HG03575 (cell line): ENCODE measurements around the gene FOXC1.

Source experiments
- ATAC-seq: cut with Tn5 transposase; IDR thresholded peaks from one replicate; pipeline ENCODE4 v1.9.1; 2021; ENCODE audit not compliant: unreplicated experiment, insufficient number of reproducible peaks, low FRiP score; ENCODE audit errors: extremely low read depth

Gene FOXC1

DNA sequence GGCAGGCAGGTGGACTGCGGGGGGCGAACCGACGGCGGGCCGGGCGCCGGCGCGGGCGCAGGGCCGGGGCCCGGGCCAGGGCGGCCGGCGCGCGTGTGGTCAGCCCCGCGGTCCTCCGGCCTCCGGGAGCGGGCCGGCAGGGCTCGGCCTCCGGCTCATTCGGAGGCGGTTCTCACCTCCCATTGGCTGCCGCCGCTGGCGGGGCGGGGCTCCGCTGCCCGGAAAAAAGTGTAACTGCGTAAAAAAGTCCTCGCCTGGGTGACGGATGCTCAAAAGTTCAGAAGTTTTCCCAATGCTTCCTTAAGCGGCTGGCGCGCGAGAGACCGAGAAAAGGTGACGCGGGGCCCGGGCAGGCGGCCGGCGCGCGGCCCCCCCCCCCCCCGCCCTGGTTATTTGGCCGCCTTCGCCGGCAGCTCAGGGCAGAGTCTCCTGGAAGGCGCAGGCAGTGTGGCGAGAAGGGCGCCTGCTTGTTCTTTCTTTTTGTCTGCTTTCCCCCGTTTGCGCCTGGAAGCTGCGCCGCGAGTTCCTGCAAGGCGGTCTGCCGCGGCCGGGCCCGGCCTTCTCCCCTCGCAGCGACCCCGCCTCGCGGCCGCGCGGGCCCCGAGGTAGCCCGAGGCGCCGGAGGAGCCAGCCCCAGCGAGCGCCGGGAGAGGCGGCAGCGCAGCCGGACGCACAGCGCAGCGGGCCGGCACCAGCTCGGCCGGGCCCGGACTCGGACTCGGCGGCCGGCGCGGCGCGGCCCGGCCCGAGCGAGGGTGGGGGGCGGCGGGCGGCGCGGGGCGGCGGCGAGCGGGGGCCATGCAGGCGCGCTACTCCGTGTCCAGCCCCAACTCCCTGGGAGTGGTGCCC is at the start of gene FOXC1:
FOXC1 (plus strand) TSS at position 268 of the 849 bp plus-strand sequence; CDS start at position 799, 531 bp downstream.
- no peak for ATAC-seq

DNA sequence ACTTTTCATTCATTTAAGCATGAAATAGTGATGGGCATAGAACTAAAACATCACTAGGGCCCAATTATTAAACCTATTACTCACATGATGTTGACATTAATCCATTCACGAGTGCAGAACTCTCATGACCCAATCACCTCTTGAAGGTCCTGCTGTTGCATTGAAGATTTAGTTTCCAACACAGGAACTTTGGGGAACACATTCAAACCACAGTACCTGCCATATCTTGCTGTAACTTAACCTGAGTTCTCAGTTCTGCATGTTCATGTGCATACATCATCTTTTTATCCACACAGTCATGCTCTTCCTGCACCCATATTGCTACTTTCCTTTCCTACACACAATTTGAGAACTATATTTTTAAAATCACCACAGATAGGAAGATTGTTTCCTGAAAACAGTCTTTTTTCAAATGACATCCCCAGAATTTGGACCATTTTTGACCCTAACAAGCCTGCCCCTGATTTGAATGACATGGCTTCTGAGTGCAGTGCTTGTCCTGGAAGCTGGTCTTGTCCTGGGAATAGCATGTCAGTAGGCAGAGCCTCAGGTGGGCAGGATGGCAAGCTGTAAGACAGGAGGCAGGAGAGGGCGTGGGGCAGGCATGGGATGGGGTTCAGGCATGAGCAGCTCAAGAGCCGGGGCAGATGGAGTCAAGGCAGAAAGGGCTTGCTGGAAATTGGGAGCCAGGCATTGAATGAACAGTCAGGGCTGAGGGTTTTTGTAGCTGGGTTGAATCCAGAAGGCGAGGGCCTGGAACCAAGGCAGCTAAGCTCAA is 49.2 kb upstream of the FOXC1 start:
- ATAC-seq, result no peak

DNA sequence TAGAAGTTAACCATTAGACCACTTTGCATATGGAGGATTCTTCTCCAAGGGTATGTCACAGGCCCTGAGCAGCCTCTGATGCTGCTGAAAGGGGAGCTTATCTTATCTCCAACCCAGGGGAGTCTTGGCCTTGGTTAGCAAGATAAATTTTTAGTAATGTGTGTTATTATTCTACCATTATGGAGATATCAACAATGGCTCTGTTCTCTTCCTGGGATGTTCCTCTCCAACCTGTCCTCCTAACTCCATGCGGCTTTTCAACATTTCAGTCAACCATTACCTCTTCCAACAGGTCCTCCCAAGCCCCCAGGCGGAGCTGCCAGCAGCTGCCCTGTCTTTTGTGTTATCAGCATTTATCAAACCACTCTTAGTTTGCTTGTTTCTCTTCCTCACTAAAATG is 48.4 kb upstream of the FOXC1 start:
- ATAC-seq, result no peak

DNA sequence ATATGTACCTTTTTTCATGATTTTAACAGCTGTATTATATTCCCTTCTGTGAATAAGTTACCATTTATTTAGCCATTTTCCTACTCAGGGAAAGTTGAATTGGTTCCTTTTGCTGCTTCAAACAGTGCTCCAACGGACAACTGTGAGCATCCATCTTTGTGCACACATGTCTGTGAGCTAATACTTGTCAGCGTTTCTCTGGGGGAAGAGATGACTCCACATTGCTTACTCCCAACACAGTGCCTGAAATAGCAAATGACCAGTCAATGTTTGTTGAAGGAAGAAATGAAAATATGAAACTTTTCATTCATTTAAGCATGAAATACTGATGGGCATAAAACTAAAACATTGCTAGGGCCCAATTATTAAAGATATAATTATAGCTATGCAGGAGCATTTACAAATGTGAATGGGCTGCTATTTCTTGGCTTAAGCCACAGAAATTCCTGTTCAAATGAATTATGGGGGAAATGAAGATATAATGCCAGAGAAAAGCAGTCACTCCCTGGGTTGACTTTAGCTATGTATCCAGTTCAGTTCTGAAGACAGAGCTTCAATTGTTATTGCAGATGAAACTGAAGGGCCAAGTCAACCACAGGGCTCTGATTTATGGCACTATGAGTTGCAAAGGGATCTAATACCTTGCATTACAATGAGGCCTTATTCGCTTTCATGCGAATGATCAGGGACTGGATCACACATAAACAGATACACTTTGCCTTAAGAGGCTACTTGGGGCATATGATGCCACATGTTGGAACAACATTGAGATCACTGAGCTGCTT is 47.4 kb upstream of the FOXC1 start:
- ATAC-seq, result no peak

DNA sequence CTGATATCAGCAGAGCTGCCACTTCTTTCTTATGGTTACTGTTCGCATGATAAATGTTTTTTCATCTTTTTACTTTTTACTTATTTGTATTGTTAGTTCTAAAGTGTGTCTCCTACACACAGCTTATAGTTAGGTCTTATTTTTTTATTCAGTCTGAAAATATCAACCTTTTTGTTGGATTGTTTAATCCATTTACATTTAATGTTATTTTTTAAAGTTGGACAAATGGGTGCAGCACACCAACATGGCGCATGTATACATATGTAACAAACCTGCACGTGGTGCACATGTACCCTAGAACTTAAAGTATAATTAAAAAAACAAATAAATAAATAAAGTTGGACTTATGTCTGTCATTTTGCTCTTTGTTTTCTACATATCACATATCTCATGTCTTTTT is 40.3 kb upstream of the FOXC1 start:
- no peak for ATAC-seq

DNA sequence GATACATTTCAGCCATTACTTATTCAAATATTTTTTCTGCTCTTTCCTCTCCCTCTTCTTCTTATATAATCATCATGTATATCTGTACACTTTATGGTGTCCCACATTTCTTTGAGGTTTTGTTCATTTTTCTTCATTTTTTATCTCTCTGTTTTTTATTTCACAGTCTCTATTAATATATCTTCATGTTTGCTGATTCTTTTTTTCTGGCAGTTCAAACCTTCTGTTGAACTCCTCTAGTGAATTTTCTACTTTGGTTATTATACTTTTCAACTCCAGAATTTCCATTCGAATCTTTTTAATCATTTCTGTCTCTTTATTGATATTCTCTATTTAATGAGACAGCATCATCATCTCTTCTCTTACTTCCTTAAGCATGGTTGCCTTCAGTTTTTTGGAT is 38.9 kb upstream of the FOXC1 start:
- no peak for ATAC-seq

DNA sequence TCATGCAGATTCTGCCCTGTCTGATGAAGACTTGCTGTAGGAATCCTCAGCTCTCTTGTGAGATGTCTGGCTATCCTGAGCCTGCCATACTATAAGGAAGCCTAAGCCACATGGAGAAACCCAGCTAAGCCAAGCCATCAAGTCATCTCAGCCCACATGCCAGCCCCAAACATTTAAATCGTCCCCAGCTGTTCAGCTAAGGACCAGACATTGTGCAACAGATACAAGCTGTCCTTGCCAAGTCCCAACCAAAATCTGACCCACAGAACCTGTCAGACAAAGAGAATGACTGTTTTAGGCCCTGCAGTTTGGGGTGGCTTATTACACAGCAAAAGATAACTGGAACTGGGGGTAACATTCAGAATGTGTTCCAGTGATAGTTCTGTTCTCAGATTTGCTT is 36.8 kb upstream of the FOXC1 start:
- ATAC-seq, result no peak

DNA sequence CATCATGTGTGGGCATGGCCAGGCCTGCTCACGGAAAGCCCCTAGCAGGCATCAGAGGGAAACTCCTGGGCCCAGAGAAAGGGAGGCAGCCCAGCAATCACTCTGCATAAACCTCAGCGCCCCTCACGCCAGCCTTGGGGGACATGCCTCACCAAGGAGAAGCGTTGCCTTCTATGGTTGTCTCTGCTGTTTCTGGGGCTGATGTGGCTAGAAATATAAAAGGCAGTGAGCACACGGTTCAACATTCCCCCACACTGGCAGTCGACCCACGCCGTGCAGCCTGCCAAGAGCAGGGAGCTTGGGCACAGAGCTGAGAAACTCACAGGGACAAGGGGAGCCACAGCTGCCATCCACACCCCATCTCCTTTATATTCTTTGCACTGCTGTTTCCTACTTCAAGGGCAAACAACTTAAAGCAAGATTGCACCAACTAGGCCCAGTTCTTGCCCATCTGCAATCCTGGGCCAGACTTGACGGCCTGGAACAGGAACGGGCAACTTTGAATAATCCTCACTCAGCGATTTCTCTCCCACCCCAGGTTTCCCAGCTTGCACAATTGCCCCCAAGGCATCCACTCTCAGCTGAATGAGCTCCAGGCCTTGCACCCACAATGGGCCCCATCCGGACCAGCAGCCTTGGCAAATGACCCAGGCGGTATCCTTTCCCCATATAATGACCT is 35.5 kb upstream of the FOXC1 start:
- no peak for ATAC-seq

DNA sequence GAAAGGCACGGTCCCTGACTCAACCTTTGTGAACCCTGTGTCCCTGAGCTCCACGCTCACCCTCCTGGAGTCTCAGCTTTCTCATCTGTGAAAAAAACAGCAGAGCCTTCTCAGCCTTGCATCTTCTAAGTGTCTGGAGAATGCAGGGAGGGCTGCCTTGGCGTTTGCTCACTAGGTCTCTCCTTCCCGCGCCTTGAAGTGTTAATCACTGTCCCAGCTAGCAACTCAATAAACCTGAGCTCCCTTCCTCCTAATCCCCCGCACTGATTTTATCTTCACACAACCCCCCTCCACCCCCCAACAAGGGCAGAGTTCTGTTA is 34.9 kb upstream of the FOXC1 start:
- no peak for ATAC-seq

DNA sequence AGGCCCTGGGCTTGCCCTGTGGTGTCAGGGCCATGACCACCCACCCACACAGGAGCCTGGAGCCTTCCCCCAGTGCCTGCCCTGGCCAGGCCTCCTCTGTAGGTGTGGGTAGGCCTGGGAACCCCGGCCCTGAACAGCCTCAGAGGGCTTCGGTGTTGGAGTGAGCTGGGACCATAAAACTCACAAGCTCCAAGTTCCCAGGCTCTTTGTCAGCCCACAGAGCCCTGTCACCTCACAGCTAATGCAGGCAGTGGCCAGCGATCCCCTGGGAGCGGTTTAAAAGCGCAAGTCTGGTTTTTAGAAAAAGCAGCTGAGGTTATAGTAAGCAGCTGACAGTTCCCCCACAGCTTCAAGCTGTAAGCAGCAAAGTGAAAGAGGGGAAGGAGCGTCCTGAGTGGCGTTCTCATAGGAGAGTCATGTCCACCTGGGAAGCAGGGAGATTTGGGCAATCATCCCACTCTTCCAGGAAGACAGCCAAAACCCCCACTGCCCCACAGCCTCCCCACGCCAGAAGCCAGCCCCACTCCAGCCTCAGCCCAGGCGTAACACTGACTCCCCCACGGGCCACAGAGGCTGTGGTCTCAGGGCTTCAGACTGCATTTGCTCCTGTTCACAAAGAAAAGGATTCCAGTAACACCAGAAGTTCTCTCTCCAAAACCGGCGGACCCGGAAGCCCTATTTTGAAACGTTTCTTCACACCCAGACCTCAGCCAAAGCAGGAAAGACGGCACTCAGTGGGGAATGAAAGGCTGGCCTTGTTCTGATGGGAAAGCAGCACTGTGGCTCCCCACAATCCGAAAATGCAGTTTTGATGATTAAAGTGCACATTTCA is 34.3 kb upstream of the FOXC1 start:
- no peak for ATAC-seq

DNA sequence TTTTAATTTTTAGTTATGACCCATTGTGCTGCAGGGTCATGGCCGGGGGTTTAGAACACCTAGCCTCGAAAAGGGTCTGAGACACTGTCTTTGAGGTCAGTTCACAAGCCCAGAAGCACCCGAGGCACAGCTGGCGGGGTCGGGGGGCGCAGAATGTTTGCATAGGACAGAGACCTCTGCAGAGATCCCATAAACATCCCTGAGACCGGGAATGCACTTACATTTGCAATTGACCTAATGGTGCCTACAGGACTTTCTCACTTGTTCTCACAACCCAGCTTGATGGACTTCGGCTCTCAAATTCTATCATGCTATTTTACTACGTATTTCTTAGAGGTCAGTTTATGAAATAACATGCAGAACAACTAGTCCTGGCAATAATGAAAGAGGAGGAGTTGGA is 33.5 kb upstream of the FOXC1 start:
- ATAC-seq, result no peak

DNA sequence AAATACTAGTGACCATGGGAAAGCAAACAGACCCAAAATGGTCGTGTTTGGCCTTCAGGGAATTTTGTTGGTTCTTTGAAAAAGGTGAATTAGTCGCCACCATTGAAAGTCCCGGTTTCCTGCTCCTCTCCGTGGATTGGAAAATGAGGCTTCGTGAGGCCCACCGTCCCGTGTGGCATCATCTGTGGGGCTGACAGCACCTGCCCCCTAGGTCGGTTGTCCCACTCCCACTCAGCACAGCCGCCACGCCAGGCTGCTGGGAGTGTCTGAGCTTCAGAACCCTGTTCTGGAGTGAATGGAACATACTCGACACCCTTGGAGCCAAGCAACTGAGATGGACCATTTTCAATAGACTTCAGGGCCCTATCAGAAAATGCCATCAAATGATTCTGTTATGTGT is 33.0 kb upstream of the FOXC1 start:
- ATAC-seq, result no peak

DNA sequence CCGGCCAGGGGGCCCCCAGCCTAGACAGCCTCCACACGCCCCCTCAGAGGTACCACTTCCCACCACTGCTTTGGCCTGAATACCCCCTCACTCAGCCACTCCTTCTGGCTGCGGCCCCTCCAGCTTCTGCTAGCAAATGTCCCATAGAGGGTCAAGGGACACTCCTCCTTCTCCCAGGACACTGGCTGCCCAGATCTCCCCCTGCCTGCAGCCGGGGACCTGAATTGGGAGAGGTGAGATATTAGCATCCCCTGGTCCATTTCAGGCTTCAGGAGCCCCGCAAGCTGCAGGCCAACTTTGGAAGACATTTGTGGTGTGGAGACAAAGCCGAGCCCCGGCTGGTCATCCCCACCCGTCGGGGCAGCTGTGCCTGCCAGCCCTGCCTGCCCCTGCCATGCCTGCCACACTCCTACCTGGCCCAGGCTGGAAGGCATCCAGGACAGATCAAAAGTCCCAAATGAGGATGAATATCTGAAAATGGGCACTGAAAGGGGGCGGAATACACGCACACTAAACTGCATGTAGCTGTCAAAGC is 32.5 kb upstream of the FOXC1 start:
- no peak for ATAC-seq

DNA sequence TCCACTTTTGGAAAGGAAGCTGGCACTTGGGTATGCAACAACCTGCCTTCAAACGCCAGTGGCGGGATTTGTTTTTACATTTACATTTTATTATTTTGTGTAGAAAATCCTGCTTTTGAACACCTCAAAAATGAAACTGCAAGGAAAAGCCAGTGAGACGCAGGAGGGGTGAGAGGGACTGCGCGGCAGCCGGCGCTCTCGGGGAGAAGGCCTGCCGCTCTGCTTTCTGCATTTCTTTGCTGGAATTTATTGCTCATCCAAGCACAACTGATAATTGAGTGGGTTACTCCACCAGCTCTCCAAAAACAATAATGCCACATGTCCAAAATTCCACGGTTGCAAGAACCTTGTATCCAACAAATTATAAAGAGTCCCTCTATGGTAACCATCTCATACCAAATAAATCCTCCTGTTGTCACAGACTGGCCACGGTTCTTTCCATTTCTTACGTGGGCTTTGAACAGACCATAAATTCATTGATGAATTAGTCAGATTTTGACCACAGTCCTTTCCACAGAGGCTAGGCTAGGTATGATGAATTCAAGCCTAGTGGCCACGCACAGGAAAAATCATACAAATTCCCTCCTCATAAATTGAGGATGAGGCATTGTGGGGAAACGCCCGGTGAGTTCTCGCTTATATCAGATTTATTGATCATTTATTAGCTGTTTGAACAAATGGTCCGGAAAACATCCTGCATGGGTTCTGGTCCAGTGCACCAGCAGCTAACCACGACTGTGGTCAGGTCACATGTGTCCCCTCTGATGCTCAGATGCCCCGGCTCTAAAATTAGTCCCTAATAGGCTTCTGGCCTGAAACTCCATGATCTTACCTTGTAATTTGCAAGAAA is 31.6 kb upstream of the FOXC1 start:
- no peak for ATAC-seq

DNA sequence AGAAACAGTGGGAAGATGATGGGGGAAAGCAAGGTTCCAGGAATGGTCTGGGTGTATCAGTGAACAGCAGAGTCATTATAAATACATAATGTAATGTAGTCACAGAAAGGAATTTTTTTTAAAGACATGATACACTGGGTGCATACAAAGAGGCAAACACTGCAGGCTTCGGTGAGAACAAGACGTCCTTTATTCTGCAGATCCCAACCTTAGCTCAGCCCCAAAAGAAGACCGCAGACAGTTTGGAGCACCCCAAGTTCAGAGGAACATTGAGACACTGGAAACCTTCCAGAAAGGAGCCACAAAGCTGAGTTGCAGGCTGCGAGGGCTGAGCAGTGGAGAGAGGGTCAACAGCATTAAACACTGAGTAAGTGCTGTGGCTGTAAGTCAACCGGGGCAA is 30.6 kb upstream of the FOXC1 start:
- ATAC-seq, result no peak

DNA sequence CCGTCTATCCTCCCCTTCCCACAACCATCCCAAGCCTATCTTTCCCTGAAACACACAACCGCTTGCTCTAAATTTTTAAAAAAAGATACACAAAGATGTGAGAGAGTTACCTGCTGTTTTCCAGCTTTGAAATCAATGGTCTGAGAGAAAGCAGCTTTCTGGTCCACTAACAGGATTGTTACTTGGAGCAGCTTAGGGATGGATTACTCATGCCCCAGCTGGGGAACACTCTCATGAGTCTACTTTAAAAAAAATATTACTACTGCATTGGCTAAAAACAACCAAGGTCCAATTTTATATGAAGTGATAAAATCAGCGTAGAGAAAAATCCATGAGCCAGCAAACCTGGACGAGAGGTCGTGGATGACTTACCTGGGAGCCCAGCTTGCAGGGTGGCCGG is 29.6 kb upstream of the FOXC1 start:
- no peak for ATAC-seq

DNA sequence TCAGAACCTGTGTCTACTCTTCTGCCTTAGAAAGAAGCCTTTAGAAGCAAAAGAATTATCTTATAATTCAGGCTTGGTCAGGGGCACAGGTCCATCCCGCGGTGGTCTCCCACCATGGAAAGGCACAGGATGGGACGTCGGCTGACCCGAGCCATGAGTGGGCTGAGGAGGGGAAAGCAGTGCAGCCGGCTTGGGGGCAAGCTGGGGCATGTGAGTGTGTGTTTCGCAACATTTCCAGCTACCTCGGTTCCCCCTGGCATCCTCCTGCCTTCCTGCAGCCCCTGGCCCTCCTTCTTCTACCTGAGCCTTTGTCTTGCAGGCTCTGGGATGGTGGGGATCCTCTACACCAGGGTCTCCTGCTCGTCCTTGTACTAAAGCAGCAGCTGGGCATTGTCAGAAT is 29.1 kb upstream of the FOXC1 start:
- no peak for ATAC-seq
